HG03342 (cell line): ENCODE measurements around the gene PEPD.

Source experiments
- ATAC-seq: cut with Tn5 transposase; IDR thresholded peaks from one replicate; pipeline ENCODE4 v1.9.1; 2021; ENCODE audit warnings: mild to moderate bottlenecking, moderate library complexity; ENCODE audit not compliant: unreplicated experiment

PEPD gene

GRCh38 chr19:33547676-33548075, 26.1 kb upstream of the PEPD start:
- no peak for ATAC-seq

GRCh38 chr19:33546656-33547055, 25.1 kb upstream of the PEPD start:
- ATAC-seq, result no peak

- no peak for ATAC-seq
Measured at GRCh38 chr19:33545217-33545981, 23.8 kb upstream of the PEPD start.

- no peak for ATAC-seq
Measured at GRCh38 chr19:33535226-33535625, 13.6 kb upstream of the PEPD start.

- ATAC-seq, result no peak
Measured at GRCh38 chr19:33532859-33533460, 11.4 kb upstream of the PEPD start.

GRCh38 chr19:33530842-33531241, 9.3 kb upstream of the PEPD start:
- ATAC-seq, result no peak

GRCh38 chr19:33530296-33530695, 8.7 kb upstream of the PEPD start:
- ATAC-seq, result no peak

- no peak for ATAC-seq
Measured at GRCh38 chr19:33529094-33529676, 7.6 kb upstream of the PEPD start.

- no peak for ATAC-seq
Measured at GRCh38 chr19:33528404-33528803, 6.8 kb upstream of the PEPD start.

- no peak for ATAC-seq
Measured at GRCh38 chr19:33527125-33527524, 5.5 kb upstream of the PEPD start.

- ATAC-seq, result no peak
Measured at GRCh38 chr19:33524024-33524664, 2.6 kb upstream of the PEPD start.

- no peak for ATAC-seq
Measured at GRCh38 chr19:33523167-33523566, 1.6 kb upstream of the PEPD start.

GRCh38 chr19:33522371-33522662, 726 bp upstream of the PEPD start:
- no peak for ATAC-seq

- no peak for ATAC-seq
Measured at GRCh38 chr19:33520844-33521479, 629 bp downstream of the PEPD start.

- ATAC-seq, result no peak
Measured at GRCh38 chr19:33520048-33520643, 1.4 kb downstream of the PEPD start.

GRCh38 chr19:33519416-33519815, 2.2 kb downstream of the PEPD start:
- no peak for ATAC-seq

GRCh38 chr19:33518541-33518940, 3.0 kb downstream of the PEPD start:
- ATAC-seq, result no peak

GRCh38 chr19:33517922-33518321, 3.7 kb downstream of the PEPD start:
- ATAC-seq, result no peak

- ATAC-seq, result no peak
Measured at GRCh38 chr19:33515921-33516320, 5.7 kb downstream of the PEPD start.

- no peak for ATAC-seq
Measured at GRCh38 chr19:33514885-33515551, 6.6 kb downstream of the PEPD start.

- ATAC-seq, result no peak
Measured at GRCh38 chr19:33513424-33513823, 8.2 kb downstream of the PEPD start.
